ENCODE data around the gene LHFPL3. TPM values are rescaled to one million over a fixed set of nuclear protein-coding genes. Genes with fewer than 3 reads are reported as not detected.
A peak's percentile ranks its signal among the peaks of the same experiment; 100 is the strongest.

The LHFPL3 gene
- total and polyA plus RNA-seq, 12 donors: 0.14 TPM; not detected in 11

DNA sequence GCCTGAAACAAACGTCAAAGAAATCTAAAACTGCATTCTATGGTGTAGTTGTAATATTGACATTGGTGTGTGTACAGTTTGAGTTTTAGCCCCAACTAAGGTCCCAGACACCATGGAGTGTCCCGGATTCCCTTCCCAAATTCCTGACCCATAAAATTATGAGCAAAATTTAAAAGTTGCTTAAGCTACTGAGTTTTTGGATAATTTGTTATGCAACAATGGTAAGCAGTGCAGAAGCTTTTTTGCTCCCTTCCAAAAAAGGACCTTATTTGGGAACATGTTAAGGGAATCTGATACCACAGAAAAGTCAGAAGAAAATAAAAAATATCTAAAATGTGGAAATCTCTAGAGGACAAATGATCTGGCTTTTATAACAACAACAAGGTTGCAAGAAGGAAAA, 622.4 kb downstream of the LHFPL3 start:
- intact Hi-C loops (cut with DNase I): no loop called here
- H3K27me3 ChIP-seq: no peaks in the 10 kb centered on the region
- H3K9me3 ChIP-seq (replicated peaks in 1 of 3): no peaks in the 10 kb centered on the region
- TF ChIP-seq, protein P1, sequence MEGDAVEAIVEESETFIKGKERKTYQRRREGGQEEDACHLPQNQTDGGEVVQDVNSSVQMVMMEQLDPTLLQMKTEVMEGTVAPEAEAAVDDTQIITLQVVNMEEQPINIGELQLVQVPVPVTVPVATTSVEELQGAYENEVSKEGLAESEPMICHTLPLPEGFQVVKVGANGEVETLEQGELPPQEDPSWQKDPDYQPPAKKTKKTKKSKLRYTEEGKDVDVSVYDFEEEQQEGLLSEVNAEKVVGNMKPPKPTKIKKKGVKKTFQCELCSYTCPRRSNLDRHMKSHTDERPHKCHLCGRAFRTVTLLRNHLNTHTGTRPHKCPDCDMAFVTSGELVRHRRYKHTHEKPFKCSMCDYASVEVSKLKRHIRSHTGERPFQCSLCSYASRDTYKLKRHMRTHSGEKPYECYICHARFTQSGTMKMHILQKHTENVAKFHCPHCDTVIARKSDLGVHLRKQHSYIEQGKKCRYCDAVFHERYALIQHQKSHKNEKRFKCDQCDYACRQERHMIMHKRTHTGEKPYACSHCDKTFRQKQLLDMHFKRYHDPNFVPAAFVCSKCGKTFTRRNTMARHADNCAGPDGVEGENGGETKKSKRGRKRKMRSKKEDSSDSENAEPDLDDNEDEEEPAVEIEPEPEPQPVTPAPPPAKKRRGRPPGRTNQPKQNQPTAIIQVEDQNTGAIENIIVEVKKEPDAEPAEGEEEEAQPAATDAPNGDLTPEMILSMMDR (IDR thresholded peaks at IDR 0.05): no peak
- TF ChIP-seq POLR2A (IDR thresholded peaks at IDR 0.05): no peak
- no peak for DNase-seq
- no peak overlapping the region for H3K4me3 ChIP-seq
- peaks cover 1 to 5% of the 10 kb centered on the region in 2 donors for H3K4me1 ChIP-seq (replicated peaks in 1 of 2)
- WGBS, 4 donors: 47 to 52% (median 49%) methylated on average over 2 of the region's 2 CpGs
- no peaks in the 10 kb centered on the region for H3K36me3 ChIP-seq (replicated peaks in 1 of 2)
- peak overlapping the region in 3 of 5 donors; percentile 26 to 42 (median 31) for H3K27ac ChIP-seq

DNA sequence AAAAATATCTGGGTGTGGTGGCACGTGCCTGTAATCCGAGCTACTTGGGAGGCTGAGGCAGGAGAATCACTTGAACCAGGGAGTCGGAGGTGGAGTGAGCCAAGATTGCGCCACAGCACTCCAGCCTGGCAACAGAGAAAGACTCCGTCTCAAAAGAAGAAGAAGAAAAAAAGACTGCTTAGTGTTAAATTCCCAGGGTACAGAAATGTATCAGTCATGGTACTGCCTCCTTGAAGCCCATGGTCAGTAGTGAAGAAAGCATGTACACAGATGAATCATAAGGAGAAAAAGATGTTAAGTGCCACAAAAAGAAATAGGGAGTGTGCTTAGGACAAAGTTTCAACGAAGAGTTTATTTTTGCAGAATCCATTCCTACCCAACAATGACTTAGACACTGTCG, 623.1 kb downstream of the LHFPL3 start:
- no peak for TF ChIP-seq POLR2A (IDR thresholded peaks at IDR 0.05)
- TF ChIP-seq, protein P1 (IDR thresholded peaks at IDR 0.05): no peak
- no peak for DNase-seq
- no peak overlapping the region for H3K4me3 ChIP-seq
- H3K9me3 ChIP-seq (replicated peaks in 1 of 3): no peaks in the 10 kb centered on the region
- no peaks in the 10 kb centered on the region for H3K27me3 ChIP-seq
- no peaks in the 10 kb centered on the region for H3K4me1 ChIP-seq (replicated peaks in 1 of 2)
- intact Hi-C loops (cut with DNase I): no loop called here
- H3K36me3 ChIP-seq (replicated peaks in 1 of 2): no peaks in the 10 kb centered on the region
- H3K27ac ChIP-seq: peak overlapping the region in 3 of 5 donors; percentile 31 to 56 (median 50)
- 65 to 85% (median 76%) methylated on average over 7 of the region's 7 CpGs for WGBS, 4 donors

DNA sequence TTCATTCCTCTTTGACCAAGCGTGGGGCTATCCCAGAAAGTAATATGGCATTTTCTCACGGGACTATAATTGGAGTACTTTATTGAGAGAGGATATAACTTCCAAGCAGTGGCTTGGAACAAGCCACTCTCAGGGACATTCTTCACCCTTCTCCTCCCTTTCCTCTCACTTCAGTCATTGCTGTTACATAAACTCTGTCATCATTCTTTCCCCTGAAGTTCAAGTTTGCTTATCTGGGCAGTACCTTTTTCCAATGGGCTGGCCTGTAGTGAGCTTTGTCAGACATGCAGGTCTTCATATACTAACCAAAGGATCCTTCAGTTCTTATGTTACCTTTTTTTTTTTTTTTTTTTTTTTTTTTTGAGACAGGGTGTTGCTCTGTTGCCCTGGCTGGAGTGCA, 626.9 kb downstream of the LHFPL3 start:
- intact Hi-C loops (cut with DNase I): no loop called here
- no peak for DNase-seq
- TF ChIP-seq, protein P1 (IDR thresholded peaks at IDR 0.05): no peak
- no peak for TF ChIP-seq POLR2A (IDR thresholded peaks at IDR 0.05)
- Histone ChIP-seq H3K4me3 (no peak overlapping the region), H3K27me3 (no peaks in the 10 kb centered on the region), H3K27ac (no peak overlapping the region), H3K36me3 (replicated peaks in 1 of 2) (no peaks in the 10 kb centered on the region), H3K4me1 (replicated peaks in 1 of 2) (peaks cover 0 to 2% of the 10 kb centered on the region in 2 donors), H3K9me3 (replicated peaks in 1 of 3) (no peaks in the 10 kb centered on the region)
- WGBS, 4 donors: 79 to 91% (median 89%) methylated on average over 2 of the region's 2 CpGs

Small RNA genes lying within 50 kb of the gene (small RNA-seq; reads per million reads assigned to genes)
- 0 reads per million in 2 donors for gene RN7SL8P

Other genes with a start within 250 kb of the LHFPL3 start
- gene ORC5, start 120.6 kb upstream of the LHFPL3 start, total RNA-seq: 10 to 100 TPM in 8 of 9 donors, 1 to 10 TPM in 1; 6.6 to 97.7 (median 20.6) TPM
- gene ORC5, start 120.6 kb upstream of the LHFPL3 start, polyA plus RNA-seq: 10 to 100 TPM in 1 of 3 donors, 1 to 10 TPM in 2; 4.5 to 32.3 (median 5.2) TPM

Measured in adrenal gland (tissue), 12 donors.